MM.1S (cell line): ENCODE results near the gene TMEM132D.

Experiments used
- EZH2 ChIP-seq: fragments of 300-600 bp; sonication (generic); optimal IDR thresholded peaks from 2 replicates; pipeline ENCODE3; 2017; ENCODE audit warnings: low read depth, mild to moderate bottlenecking, antibody characterized with exemption, low read length, mixed read lengths
- EZH2phosphoT487 ChIP-seq: fragments of 300-600 bp; sonication (generic); IDR thresholded peaks from 2 replicates; pipeline ENCODE4 v1.6.1; 2018; ENCODE audit warnings: antibody characterized with exemption, low read length
- TF ChIP-seq, protein P1 (sequence below): fragments of 300-600 bp; sonication (generic); IDR thresholded peaks from 2 replicates; pipeline ENCODE4 v1.5.1; 2016; ENCODE audit warnings: antibody characterized with exemption, low read length, mixed read lengths

DNA sequence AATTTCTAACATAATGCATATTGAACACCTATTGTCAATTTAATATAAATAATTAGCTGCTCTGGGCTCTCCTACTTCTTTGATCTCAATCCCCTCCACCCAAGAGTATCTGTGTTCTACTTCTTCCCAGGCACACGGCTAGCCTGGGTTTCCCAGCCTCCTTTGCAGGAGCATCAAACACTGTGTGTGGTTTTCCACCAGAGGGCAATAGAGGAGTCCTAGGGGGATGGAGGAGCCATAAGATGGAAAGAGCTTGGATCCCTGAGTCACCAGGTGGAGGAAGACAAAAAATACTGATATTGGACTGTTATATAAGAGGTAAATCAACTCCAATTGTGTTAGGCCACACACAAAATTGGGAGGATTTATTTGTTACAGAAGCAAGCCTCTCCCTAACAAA, 716.9 kb downstream of the TMEM132D start:
- TF ChIP-seq, protein P1, sequence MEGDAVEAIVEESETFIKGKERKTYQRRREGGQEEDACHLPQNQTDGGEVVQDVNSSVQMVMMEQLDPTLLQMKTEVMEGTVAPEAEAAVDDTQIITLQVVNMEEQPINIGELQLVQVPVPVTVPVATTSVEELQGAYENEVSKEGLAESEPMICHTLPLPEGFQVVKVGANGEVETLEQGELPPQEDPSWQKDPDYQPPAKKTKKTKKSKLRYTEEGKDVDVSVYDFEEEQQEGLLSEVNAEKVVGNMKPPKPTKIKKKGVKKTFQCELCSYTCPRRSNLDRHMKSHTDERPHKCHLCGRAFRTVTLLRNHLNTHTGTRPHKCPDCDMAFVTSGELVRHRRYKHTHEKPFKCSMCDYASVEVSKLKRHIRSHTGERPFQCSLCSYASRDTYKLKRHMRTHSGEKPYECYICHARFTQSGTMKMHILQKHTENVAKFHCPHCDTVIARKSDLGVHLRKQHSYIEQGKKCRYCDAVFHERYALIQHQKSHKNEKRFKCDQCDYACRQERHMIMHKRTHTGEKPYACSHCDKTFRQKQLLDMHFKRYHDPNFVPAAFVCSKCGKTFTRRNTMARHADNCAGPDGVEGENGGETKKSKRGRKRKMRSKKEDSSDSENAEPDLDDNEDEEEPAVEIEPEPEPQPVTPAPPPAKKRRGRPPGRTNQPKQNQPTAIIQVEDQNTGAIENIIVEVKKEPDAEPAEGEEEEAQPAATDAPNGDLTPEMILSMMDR: no peak
- TF ChIP-seq EZH2 (no peak), EZH2phosphoT487 (no peak)
